ENCODE data around the gene GYS1.
"Not testable (repeated sequence)": the region's sequence is repeated elsewhere in the genome, so short reads cannot be mapped to it uniquely, and the experiment has no call there.

The GYS1 gene

GRCh38 chr19:49018388-49019241 is 25.5 kb upstream of the GYS1 start:
- not testable (repeated sequence) for DNase-seq (ENCODE audit: low read depth in 2 of 2, low spot score in 1 of 2)

- DNase-seq (ENCODE audit: low read depth in 2 of 2, low spot score in 1 of 2): peak; percentile 26 to 34
Measured at GRCh38 chr19:49017666-49018351, 24.7 kb upstream of the GYS1 start.

- DNase-seq (ENCODE audit: low read depth in 2 of 2, low spot score in 1 of 2): no peak
Measured at GRCh38 chr19:49017041-49017665, 24.0 kb upstream of the GYS1 start, which contains the start of gene LHB. TSS of gene LHB (minus strand) at chr19:49017091. CDS start at chr19:49017081, 10 bp downstream.

GRCh38 chr19:49016067-49016839 is 23.1 kb upstream of the GYS1 start:
- no peak for DNase-seq (ENCODE audit: low read depth in 2 of 2, low spot score in 1 of 2)

GRCh38 chr19:49014870-49015255 is 21.8 kb upstream of the GYS1 start:
- no peak for DNase-seq (ENCODE audit: low read depth in 2 of 2, low spot score in 1 of 2)

- no peak for DNase-seq (ENCODE audit: low read depth in 2 of 2, low spot score in 1 of 2)
Measured at GRCh38 chr19:49014123-49014869, 21.2 kb upstream of the GYS1 start.

GRCh38 chr19:49011194-49011593 is 18.1 kb upstream of the GYS1 start:
- no peak for DNase-seq (ENCODE audit: low read depth in 2 of 2, low spot score in 1 of 2)

- no peak for DNase-seq (ENCODE audit: low read depth in 2 of 2, low spot score in 1 of 2)
Measured at GRCh38 chr19:49010453-49010852, 17.3 kb upstream of the GYS1 start.

GRCh38 chr19:49009828-49010227 is 16.7 kb upstream of the GYS1 start:
- no peak for DNase-seq (ENCODE audit: low read depth in 2 of 2, low spot score in 1 of 2)

GRCh38 chr19:49006905-49007304 is 13.8 kb upstream of the GYS1 start:
- DNase-seq (ENCODE audit: low read depth in 2 of 2, low spot score in 1 of 2): no peak

- no peak for DNase-seq (ENCODE audit: low read depth in 2 of 2, low spot score in 1 of 2)
Measured at GRCh38 chr19:49004964-49005614, 12.0 kb upstream of the GYS1 start.

GRCh38 chr19:49004133-49004532 is 11.0 kb upstream of the GYS1 start:
- DNase-seq (ENCODE audit: low read depth in 2 of 2, low spot score in 1 of 2): no peak

GRCh38 chr19:48999481-49000325 is 6.6 kb upstream of the GYS1 start:
- DNase-seq (ENCODE audit: low read depth in 2 of 2, low spot score in 1 of 2): no peak

- DNase-seq (ENCODE audit: low read depth in 2 of 2, low spot score in 1 of 2): no peak
Measured at GRCh38 chr19:48997972-48998371, 4.9 kb upstream of the GYS1 start.

- no peak for DNase-seq (ENCODE audit: low read depth in 2 of 2, low spot score in 1 of 2)
Measured at GRCh38 chr19:48994035-48994386, 902 bp upstream of the GYS1 start.

GRCh38 chr19:48992581-48993174 is 431 bp downstream of the GYS1 start:
- DNase-seq (ENCODE audit: low read depth in 2 of 2, low spot score in 1 of 2): no peak

GRCh38 chr19:48991873-48992580 is 1.1 kb downstream of the GYS1 start:
- DNase-seq (ENCODE audit: low read depth in 2 of 2, low spot score in 1 of 2): no peak

- DNase-seq (ENCODE audit: low read depth in 2 of 2, low spot score in 1 of 2): no peak
Measured at GRCh38 chr19:48991011-48991609, 2.0 kb downstream of the GYS1 start.
